ENCODE measurements around the gene EPHX1.

Gene EPHX1

DNA sequence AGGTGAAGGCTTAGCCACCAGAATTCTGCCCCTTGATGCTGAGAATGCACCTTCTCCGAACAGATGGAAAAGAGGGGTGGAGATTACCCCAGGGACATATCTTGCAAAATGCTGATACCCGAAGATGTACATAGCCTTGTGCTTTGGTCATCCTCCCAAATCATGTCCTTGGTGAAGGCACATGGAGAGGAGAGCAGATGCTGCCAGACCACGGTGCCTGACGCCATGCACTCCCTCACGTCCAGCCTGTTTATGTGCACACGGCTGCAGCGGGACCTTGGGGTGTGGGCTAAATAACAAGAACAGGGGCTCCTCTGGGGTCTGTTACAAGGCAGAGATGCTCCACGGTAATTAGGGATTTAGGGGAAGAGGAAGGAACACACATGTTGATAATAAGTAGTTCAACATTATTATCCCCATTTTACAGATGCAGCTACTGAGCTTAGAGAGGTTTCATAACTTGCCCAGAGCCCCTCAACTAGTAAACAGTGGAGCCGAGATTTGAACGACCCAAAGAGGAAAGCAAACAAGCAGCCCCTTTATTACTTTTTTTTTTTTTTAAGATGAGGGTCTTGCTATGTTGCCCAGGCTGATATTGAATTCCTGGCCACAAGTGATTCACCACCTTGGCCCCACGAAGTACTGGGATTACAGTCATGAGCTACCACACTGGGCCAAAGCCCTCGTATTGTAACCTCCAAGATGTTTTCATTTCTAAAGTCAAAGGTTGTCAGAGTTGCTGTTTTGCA, 12.9 kb downstream of the EPHX1 start:
- H3K4ac ChIP-seq (ENCODE audit: low read length) = no peak overlapping the region
- peaks cover 2% of the 10 kb centered on the region for H3K79me1 ChIP-seq (ENCODE audit: low read depth, low read length)
- no peak overlapping the region for H3K18ac ChIP-seq (ENCODE audit: low read length)
- H3K9me3 ChIP-seq (replicated peaks in 1 of 2; ENCODE audit: control insufficient read depth in 2 of 2, insufficient read depth in 1 of 2, low read depth in 1 of 2, low read length in 2 of 2) = no peaks in the 10 kb centered on the region
- H2BK12ac ChIP-seq (ENCODE audit: low read length) = no peak overlapping the region
- H3K36me3 ChIP-seq (replicated peaks in 1 of 2; ENCODE audit: control insufficient read depth in 2 of 2, insufficient read depth in 2 of 2, low read length in 2 of 2) = peaks cover 0 to 6% of the 10 kb centered on the region in 2 donors
- H2BK120ac ChIP-seq (ENCODE audit: low read depth, low read length) = no peak overlapping the region
- no peak overlapping the region for H3K27ac ChIP-seq (replicated peaks; ENCODE audit: low read length)
- WGBS, 2 donors (ENCODE audit: extremely low coverage in 2 of 2, insufficient read length in 2 of 2, insufficient replicate concordance in 1 of 2) = no CpG with 5 or more reads among the region's 12 CpGs
- peak overlapping the region; percentile 67 for H3K23ac ChIP-seq (ENCODE audit: low read depth, low read length, poor library complexity)
- no peak overlapping the region for H2BK5ac ChIP-seq (ENCODE audit: low read length)
- no peak overlapping the region for H2BK15ac ChIP-seq (ENCODE audit: low read length)
- H3K4me1 ChIP-seq (ENCODE audit: control insufficient read depth in 2 of 2, insufficient read depth in 1 of 2, low read depth in 1 of 2, low read length in 2 of 2) = peaks cover 3 to 13% of the 10 kb centered on the region in 2 donors
- H3K27me3 ChIP-seq (ENCODE audit: control insufficient read depth in 3 of 3, insufficient read depth in 3 of 3, low read depth in 1 of 3, low read length in 3 of 3) = no peaks in the 10 kb centered on the region
- no peak overlapping the region for H3K4me3 ChIP-seq (ENCODE audit: low read length in 2 of 2)
- H3K14ac ChIP-seq (ENCODE audit: low read length) = no peak overlapping the region
- no peak overlapping the region for H3K4me2 ChIP-seq (ENCODE audit: insufficient read depth, low read length, poor library complexity, severe bottlenecking)
- H3K9ac ChIP-seq (ENCODE audit: low read depth, low read length, poor library complexity) = no peak overlapping the region
- H2AK5ac ChIP-seq (ENCODE audit: low read depth, low read length) = no peak overlapping the region
- H4K91ac ChIP-seq (ENCODE audit: low read depth, low read length, poor library complexity) = no peak overlapping the region
- H2AFZ ChIP-seq (ENCODE audit: low read length) = no peak overlapping the region
- DNase-seq (ENCODE audit: low spot score) = no peak
- no peak overlapping the region for H4K8ac ChIP-seq (ENCODE audit: low read depth, low read length)

DNA sequence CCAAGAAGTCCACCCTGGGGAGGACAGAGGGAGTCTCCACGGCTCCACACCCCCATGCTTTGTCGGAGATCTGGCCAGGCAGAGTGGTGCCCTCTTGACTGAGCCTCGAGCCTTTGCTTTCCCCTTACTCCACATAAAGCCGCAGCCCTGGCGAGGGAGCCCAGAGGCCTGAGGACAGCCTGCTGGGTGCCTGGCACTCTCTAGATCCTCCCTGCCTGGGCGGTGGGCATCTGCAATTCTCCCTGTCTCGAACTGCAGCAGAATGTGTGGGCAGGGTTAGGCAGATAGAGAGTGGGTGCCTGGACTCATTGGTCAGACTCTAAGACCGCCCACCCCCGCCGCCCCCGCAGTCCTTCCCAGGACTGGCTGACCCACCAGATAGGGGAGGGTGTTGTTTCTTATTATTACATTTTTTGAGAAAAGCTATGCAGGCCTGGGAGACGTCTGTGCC, 13.9 kb downstream of the EPHX1 start:
- Histone ChIP-seq H3K18ac (ENCODE audit: low read length) (no peak overlapping the region), H2BK12ac (ENCODE audit: low read length) (no peak overlapping the region), H2BK120ac (ENCODE audit: low read depth, low read length) (no peak overlapping the region), H4K8ac (ENCODE audit: low read depth, low read length) (no peak overlapping the region), H3K9me3 (replicated peaks in 1 of 2; ENCODE audit: control insufficient read depth in 2 of 2, insufficient read depth in 1 of 2, low read depth in 1 of 2, low read length in 2 of 2) (no peaks in the 10 kb centered on the region), H4K91ac (ENCODE audit: low read depth, low read length, poor library complexity) (no peak overlapping the region), H3K9ac (ENCODE audit: low read depth, low read length, poor library complexity) (no peak overlapping the region), H3K79me1 (ENCODE audit: low read depth, low read length) (peaks cover 2% of the 10 kb centered on the region), H3K4me2 (ENCODE audit: insufficient read depth, low read length, poor library complexity, severe bottlenecking) (no peak overlapping the region), H3K27me3 (ENCODE audit: control insufficient read depth in 3 of 3, insufficient read depth in 3 of 3, low read depth in 1 of 3, low read length in 3 of 3) (no peaks in the 10 kb centered on the region), H3K4ac (ENCODE audit: low read length) (no peak overlapping the region), H3K27ac (replicated peaks; ENCODE audit: low read length) (no peak overlapping the region), H3K4me3 (ENCODE audit: low read length in 2 of 2) (no peak overlapping the region), H2BK5ac (ENCODE audit: low read length) (no peak overlapping the region), H3K23ac (ENCODE audit: low read depth, low read length, poor library complexity) (no peak overlapping the region), H2AK5ac (ENCODE audit: low read depth, low read length) (no peak overlapping the region), H3K4me1 (ENCODE audit: control insufficient read depth in 2 of 2, insufficient read depth in 1 of 2, low read depth in 1 of 2, low read length in 2 of 2) (peaks cover 3 to 10% of the 10 kb centered on the region in 2 donors), H3K14ac (ENCODE audit: low read length) (no peak overlapping the region), H3K36me3 (replicated peaks in 1 of 2; ENCODE audit: control insufficient read depth in 2 of 2, insufficient read depth in 2 of 2, low read length in 2 of 2) (peaks cover 0 to 6% of the 10 kb centered on the region in 2 donors), H2AFZ (ENCODE audit: low read length) (no peak overlapping the region), H2BK15ac (ENCODE audit: low read length) (no peak overlapping the region)
- no peak for DNase-seq (ENCODE audit: low spot score)
- no CpG with 5 or more reads among the region's 12 CpGs for WGBS, 2 donors (ENCODE audit: extremely low coverage in 2 of 2, insufficient read length in 2 of 2, insufficient replicate concordance in 1 of 2)

DNA sequence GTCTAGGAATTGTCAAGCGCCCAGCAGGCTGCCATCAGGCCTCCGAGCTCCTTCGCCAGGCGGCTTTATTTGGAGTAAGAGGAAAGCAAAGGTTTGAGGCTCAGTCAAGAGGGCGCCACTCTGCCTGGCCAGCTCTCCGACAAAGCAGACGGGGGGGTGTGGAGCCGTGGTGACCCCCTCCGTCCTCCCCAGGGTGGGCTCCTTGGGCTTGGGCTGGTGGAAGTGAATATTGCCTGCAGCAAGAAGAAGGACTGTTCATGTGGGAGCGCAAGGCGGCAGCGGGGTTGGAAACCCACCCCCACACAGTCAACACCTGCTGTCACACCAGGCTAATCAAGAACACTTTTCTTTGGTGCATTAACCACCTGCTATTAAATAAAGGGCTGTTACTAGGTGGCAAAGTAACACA, 14.6 kb downstream of the EPHX1 start:
- H4K8ac ChIP-seq (ENCODE audit: low read depth, low read length) = no peak overlapping the region
- H3K4me2 ChIP-seq (ENCODE audit: insufficient read depth, low read length, poor library complexity, severe bottlenecking) = no peak overlapping the region
- DNase-seq (ENCODE audit: low spot score) = no peak
- no peak overlapping the region for H3K9ac ChIP-seq (ENCODE audit: low read depth, low read length, poor library complexity)
- H3K14ac ChIP-seq (ENCODE audit: low read length) = no peak overlapping the region
- no peak overlapping the region for H3K23ac ChIP-seq (ENCODE audit: low read depth, low read length, poor library complexity)
- no peak overlapping the region for H3K4ac ChIP-seq (ENCODE audit: low read length)
- peaks cover 2% of the 10 kb centered on the region for H3K79me1 ChIP-seq (ENCODE audit: low read depth, low read length)
- WGBS, 2 donors (ENCODE audit: extremely low coverage in 2 of 2, insufficient read length in 2 of 2, insufficient replicate concordance in 1 of 2) = no CpG with 5 or more reads among the region's 12 CpGs
- H2AFZ ChIP-seq (ENCODE audit: low read length) = no peak overlapping the region
- H3K18ac ChIP-seq (ENCODE audit: low read length) = peak overlapping the region; percentile 8
- H3K4me3 ChIP-seq (ENCODE audit: low read length in 2 of 2) = no peak overlapping the region
- no peak overlapping the region for H4K91ac ChIP-seq (ENCODE audit: low read depth, low read length, poor library complexity)
- no peak overlapping the region for H2BK15ac ChIP-seq (ENCODE audit: low read length)
- H3K36me3 ChIP-seq (replicated peaks in 1 of 2; ENCODE audit: control insufficient read depth in 2 of 2, insufficient read depth in 2 of 2, low read length in 2 of 2) = peaks cover 0 to 6% of the 10 kb centered on the region in 2 donors
- no peak overlapping the region for H2AK5ac ChIP-seq (ENCODE audit: low read depth, low read length)
- no peak overlapping the region for H2BK120ac ChIP-seq (ENCODE audit: low read depth, low read length)
- H2BK12ac ChIP-seq (ENCODE audit: low read length) = no peak overlapping the region
- H3K9me3 ChIP-seq (replicated peaks in 1 of 2; ENCODE audit: control insufficient read depth in 2 of 2, insufficient read depth in 1 of 2, low read depth in 1 of 2, low read length in 2 of 2) = no peaks in the 10 kb centered on the region
- H3K27me3 ChIP-seq (ENCODE audit: control insufficient read depth in 3 of 3, insufficient read depth in 3 of 3, low read depth in 1 of 3, low read length in 3 of 3) = no peaks in the 10 kb centered on the region
- H2BK5ac ChIP-seq (ENCODE audit: low read length) = no peak overlapping the region
- H3K4me1 ChIP-seq (ENCODE audit: control insufficient read depth in 2 of 2, insufficient read depth in 1 of 2, low read depth in 1 of 2, low read length in 2 of 2) = peaks cover 3 to 10% of the 10 kb centered on the region in 2 donors
- H3K27ac ChIP-seq (replicated peaks; ENCODE audit: low read length) = no peak overlapping the region

DNA sequence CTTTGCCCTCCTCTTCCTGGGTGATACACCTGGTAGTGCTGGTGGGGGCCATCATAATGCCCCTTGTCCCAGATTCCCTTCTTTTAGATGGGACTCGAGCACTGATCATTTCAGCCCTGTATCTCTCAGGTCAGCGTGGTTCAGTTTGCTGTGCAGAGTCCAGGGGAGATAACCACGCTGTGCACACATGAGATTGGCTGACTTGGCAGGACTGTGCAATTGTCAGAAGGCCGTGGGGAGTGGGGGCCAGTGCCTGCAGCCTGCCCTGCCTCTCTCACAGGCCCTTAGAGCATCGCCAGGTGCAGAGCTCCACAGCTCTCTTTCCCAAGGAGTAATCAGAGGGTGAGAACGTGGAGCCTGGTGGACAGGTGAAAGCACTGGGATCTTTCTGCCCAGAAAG, 15.2 kb downstream of the EPHX1 start:
- Histone ChIP-seq H3K4me3 (ENCODE audit: low read length in 2 of 2) (no peak overlapping the region), H3K4ac (ENCODE audit: low read length) (no peak overlapping the region), H3K9ac (ENCODE audit: low read depth, low read length, poor library complexity) (no peak overlapping the region), H3K27ac (replicated peaks; ENCODE audit: low read length) (no peak overlapping the region), H2BK12ac (ENCODE audit: low read length) (no peak overlapping the region), H2BK120ac (ENCODE audit: low read depth, low read length) (no peak overlapping the region), H4K91ac (ENCODE audit: low read depth, low read length, poor library complexity) (no peak overlapping the region), H3K36me3 (replicated peaks in 1 of 2; ENCODE audit: control insufficient read depth in 2 of 2, insufficient read depth in 2 of 2, low read length in 2 of 2) (peaks cover 0 to 6% of the 10 kb centered on the region in 2 donors), H4K8ac (ENCODE audit: low read depth, low read length) (no peak overlapping the region), H2BK15ac (ENCODE audit: low read length) (no peak overlapping the region), H3K4me1 (ENCODE audit: control insufficient read depth in 2 of 2, insufficient read depth in 1 of 2, low read depth in 1 of 2, low read length in 2 of 2) (peaks cover 3 to 10% of the 10 kb centered on the region in 2 donors), H3K18ac (ENCODE audit: low read length) (no peak overlapping the region), H3K23ac (ENCODE audit: low read depth, low read length, poor library complexity) (peak overlapping the region; percentile 28), H2AK5ac (ENCODE audit: low read depth, low read length) (no peak overlapping the region), H3K27me3 (ENCODE audit: control insufficient read depth in 3 of 3, insufficient read depth in 3 of 3, low read depth in 1 of 3, low read length in 3 of 3) (no peaks in the 10 kb centered on the region), H2BK5ac (ENCODE audit: low read length) (no peak overlapping the region), H2AFZ (ENCODE audit: low read length) (no peak overlapping the region), H3K4me2 (ENCODE audit: insufficient read depth, low read length, poor library complexity, severe bottlenecking) (no peak overlapping the region), H3K79me1 (ENCODE audit: low read depth, low read length) (peaks cover 2% of the 10 kb centered on the region), H3K14ac (ENCODE audit: low read length) (no peak overlapping the region), H3K9me3 (replicated peaks in 1 of 2; ENCODE audit: control insufficient read depth in 2 of 2, insufficient read depth in 1 of 2, low read depth in 1 of 2, low read length in 2 of 2) (no peaks in the 10 kb centered on the region)
- WGBS, 2 donors (ENCODE audit: extremely low coverage in 2 of 2, insufficient read length in 2 of 2, insufficient replicate concordance in 1 of 2) = no CpG with 5 or more reads among the region's 6 CpGs
- no peak for DNase-seq (ENCODE audit: low spot score)

All from neuronal stem cell (in vitro differentiated cells).